Mesendoderm (in vitro differentiated cells): ENCODE results near the gene NEURL1B.

Source experiments
- DNase-seq: peaks from one replicate; pipeline ENCODE4 v3.0.0; 2013
- H2AK5ac ChIP-seq: 2 replicates; pipeline ENCODE4 v1.6.1; 2013; ENCODE audit warnings: low read length, inconsistent platforms
- H2BK120ac ChIP-seq: 2 replicates; pipeline ENCODE4 v1.6.1; 2013; ENCODE audit warnings: low read depth, mild to moderate bottlenecking, low read length, moderate library complexity, mixed read lengths
- H2BK15ac ChIP-seq: replicated peaks from 2 replicates; pipeline ENCODE4 v1.6.1; 2013; ENCODE audit warnings: low read depth, mild to moderate bottlenecking, moderate library complexity
- H2BK5ac ChIP-seq: 2 replicates; pipeline ENCODE4 v1.6.1; 2013; ENCODE audit warnings: low read length, inconsistent platforms
- H3K18ac ChIP-seq: 2 replicates; pipeline ENCODE4 v1.6.1; 2013; ENCODE audit warnings: mild to moderate bottlenecking, low read length, mixed read lengths
- H3K23ac ChIP-seq: one replicate; pipeline ENCODE4 v1.6.1; 2013; ENCODE audit warnings: low read length
- H3K27ac ChIP-seq: 2 replicates; pipeline ENCODE4 v1.5.1; 2013; ENCODE audit warnings: low read depth, mild to moderate bottlenecking, inconsistent platforms, low read length, moderate library complexity
- H3K27me3 ChIP-seq: 2 replicates; pipeline ENCODE4 v1.6.1; 2013; ENCODE audit warnings: low read length, control low read depth, mild to moderate bottlenecking, inconsistent platforms; ENCODE audit not compliant: insufficient read depth, poor library complexity
- H3K36me3 ChIP-seq: 2 replicates; pipeline ENCODE4 v1.6.1; 2013; ENCODE audit warnings: low read length, inconsistent platforms; ENCODE audit not compliant: control insufficient read depth, insufficient read depth
- H3K4ac ChIP-seq: one replicate; pipeline ENCODE4 v1.6.1; 2013; ENCODE audit warnings: low read depth, mild to moderate bottlenecking, low read length, moderate library complexity
- H3K4me1 ChIP-seq: 2 replicates; pipeline ENCODE4 v1.6.1; 2013; ENCODE audit warnings: low read depth, low read length, inconsistent platforms; ENCODE audit not compliant: control insufficient read depth
- H3K4me2 ChIP-seq: 2 replicates; pipeline ENCODE4 v1.6.1; 2013; ENCODE audit warnings: low read length
- H3K4me3 ChIP-seq: 2 replicates; pipeline ENCODE4 v1.5.1; 2013; ENCODE audit warnings: mild to moderate bottlenecking, low read length
- H3K56ac ChIP-seq: one replicate; pipeline ENCODE4 v1.6.1; 2013; ENCODE audit warnings: low read length
- H3K79me1 ChIP-seq: 2 replicates; pipeline ENCODE4 v1.6.1; 2013; ENCODE audit warnings: low read length, inconsistent platforms
- H3K79me2 ChIP-seq: 2 replicates; pipeline ENCODE4 v1.6.1; 2013; ENCODE audit warnings: mild to moderate bottlenecking, low read length; ENCODE audit not compliant: control insufficient read depth, insufficient read depth
- H3K9ac ChIP-seq: 2 replicates; pipeline ENCODE4 v1.6.1; 2013; ENCODE audit warnings: low read length, inconsistent platforms
- H4K5ac ChIP-seq: one replicate; pipeline ENCODE4 v1.6.1; 2013; ENCODE audit warnings: low read length
- H4K8ac ChIP-seq: one replicate; pipeline ENCODE4 v1.6.1; 2013; ENCODE audit warnings: low read depth, mild to moderate bottlenecking, control low read depth, low read length, moderate library complexity
- WGBS: extraction: QIAGEN DNeasy Blood & Tissue Kit; methylation state at CpG from one replicate; pipeline ENCODE4 v1.1.7; 2013; ENCODE audit warnings: low lambda C conversion rate, missing lambda C conversion rate; ENCODE audit not compliant: insufficient coverage; ENCODE audit errors: extremely low coverage; 5-methylcytosine and 5-hydroxymethylcytosine counted together

NEURL1B gene

DNA sequence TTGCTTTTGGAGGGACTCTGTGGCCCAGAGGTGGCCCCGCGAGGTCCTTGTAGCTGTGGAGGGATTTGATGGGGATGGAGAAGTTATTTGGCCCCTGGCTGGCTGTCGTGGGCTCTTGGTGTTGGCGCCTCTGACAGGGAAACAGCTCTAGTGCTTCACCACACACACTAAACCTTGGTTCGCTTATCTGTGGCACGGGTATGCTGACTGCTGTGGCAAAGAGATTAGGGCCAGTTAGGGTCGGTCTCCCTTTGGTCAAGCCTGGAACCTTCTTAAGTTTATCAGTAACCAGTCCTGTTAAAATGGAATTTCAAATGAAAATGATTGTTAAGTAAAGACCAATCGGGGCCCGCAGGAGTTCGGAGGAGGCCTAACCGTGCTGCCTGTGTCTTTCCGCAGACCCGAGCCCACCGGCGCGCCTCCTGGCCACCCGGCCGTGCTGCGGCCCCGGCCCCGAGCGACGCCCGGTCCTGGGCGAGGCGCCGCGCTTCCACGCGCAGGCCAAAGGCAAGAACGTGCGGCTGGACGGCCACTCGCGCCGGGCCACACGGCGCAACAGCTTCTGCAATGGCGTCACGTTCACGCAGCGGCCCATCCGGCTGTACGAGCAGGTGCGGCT is 28.4 kb downstream of the NEURL1B start:
- no CpG with 5 or more reads among the region's 45 CpGs for WGBS

DNA sequence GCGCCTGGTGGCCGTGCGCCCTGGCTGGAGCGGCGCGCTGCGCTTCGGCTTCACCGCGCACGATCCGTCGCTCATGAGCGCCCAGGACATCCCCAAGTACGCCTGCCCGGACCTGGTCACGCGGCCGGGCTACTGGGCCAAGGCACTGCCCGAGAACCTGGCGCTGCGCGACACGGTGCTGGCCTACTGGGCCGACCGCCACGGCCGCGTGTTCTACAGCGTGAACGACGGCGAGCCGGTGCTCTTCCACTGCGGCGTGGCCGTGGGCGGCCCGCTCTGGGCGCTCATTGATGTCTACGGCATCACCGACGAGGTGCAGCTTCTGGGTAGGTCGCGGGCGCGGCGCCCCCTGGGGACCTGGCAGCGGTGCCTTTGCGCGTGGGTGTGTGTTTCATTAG is 28.9 kb downstream of the NEURL1B start:
- Histone ChIP-seq H3K79me1 (no peaks in the 10 kb centered on the region), H2BK15ac (no peak overlapping the region), H3K18ac (no peak overlapping the region), H3K27ac (no peak overlapping the region), H2BK120ac (no peak overlapping the region), H4K5ac (no peak overlapping the region), H2BK5ac (no peak overlapping the region), H3K4me3 (no peak overlapping the region), H3K23ac (no peak overlapping the region), H3K36me3 (no peaks in the 10 kb centered on the region), H3K9ac (no peak overlapping the region), H3K4me1 (no peaks in the 10 kb centered on the region), H3K56ac (no peak overlapping the region), H3K4ac (no peak overlapping the region), H3K4me2 (no peak overlapping the region), H4K8ac (no peak overlapping the region), H2AK5ac (no peak overlapping the region), H3K79me2 (no peaks in the 10 kb centered on the region), H3K27me3 (no peaks in the 10 kb centered on the region)
- DNase-seq = no peak
- no CpG with 5 or more reads among the region's 51 CpGs for WGBS

More for the DNA sequence above, 28.4 kb downstream of the NEURL1B start:
- Histone ChIP-seq H3K79me2 (no peaks in the 10 kb centered on the region), H2BK15ac (no peak overlapping the region), H3K9ac (no peak overlapping the region), H3K27ac (no peak overlapping the region), H3K27me3 (no peaks in the 10 kb centered on the region), H3K4me3 (no peak overlapping the region), H3K36me3 (no peaks in the 10 kb centered on the region), H4K5ac (no peak overlapping the region), H2BK120ac (no peak overlapping the region), H2AK5ac (no peak overlapping the region), H3K18ac (no peak overlapping the region), H3K79me1 (no peaks in the 10 kb centered on the region), H3K23ac (no peak overlapping the region), H3K4ac (no peak overlapping the region), H3K4me1 (no peaks in the 10 kb centered on the region), H4K8ac (no peak overlapping the region), H3K4me2 (no peak overlapping the region), H2BK5ac (no peak overlapping the region), H3K56ac (no peak overlapping the region)
- DNase-seq = no peak

DNA sequence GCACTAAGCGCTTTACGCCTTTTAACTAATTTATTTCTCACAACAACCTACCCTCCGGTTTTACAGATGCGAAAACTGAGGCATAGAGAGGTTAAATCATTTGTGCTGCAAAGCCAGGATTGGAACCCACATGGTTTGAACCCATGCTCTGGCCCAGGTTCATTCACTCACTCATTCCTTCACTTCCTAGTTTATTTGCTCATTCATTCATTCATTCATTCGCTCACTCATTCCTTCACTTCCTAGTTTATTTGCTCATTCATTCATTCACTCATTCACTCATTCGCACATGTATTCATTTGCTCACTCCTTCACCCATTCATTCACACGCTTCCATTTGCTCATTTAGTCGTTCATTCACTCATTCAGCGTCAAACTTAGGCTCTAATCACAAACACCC is 29.4 kb downstream of the NEURL1B start:
- no peak overlapping the region for H3K4ac ChIP-seq
- no peaks in the 10 kb centered on the region for H3K36me3 ChIP-seq

DNA sequence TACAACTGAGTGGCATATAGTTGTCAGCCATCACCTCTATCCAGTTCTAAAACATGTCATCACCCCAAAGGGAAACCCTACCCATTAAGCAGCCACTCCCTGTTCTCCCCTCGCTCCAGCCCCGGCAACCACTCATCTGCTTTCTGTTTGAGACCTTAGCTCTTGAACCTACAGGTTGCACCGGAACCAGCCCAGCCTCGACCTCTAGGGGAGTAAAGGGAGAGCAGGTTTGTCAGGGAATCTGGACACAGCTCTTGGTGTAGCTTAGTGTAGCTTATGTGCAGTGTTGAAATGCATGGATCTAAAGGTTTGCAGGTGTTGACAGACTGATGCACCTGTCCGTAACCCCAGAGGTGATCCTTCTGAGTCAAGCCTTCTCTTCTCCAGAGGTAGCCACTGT is 30.0 kb downstream of the NEURL1B start:
- Histone ChIP-seq H2AK5ac (no peak overlapping the region), H3K4me1 (no peaks in the 10 kb centered on the region), H3K79me2 (no peaks in the 10 kb centered on the region), H3K4ac (no peak overlapping the region), H2BK5ac (no peak overlapping the region), H4K5ac (no peak overlapping the region), H3K36me3 (no peaks in the 10 kb centered on the region), H3K27me3 (no peaks in the 10 kb centered on the region), H3K27ac (no peak overlapping the region), H3K4me3 (no peak overlapping the region), H3K4me2 (no peak overlapping the region), H3K56ac (no peak overlapping the region), H4K8ac (no peak overlapping the region), H3K79me1 (no peaks in the 10 kb centered on the region), H3K9ac (no peak overlapping the region), H2BK120ac (no peak overlapping the region), H3K23ac (no peak overlapping the region), H2BK15ac (no peak overlapping the region), H3K18ac (no peak overlapping the region)
- DNase-seq = no peak
- WGBS = no CpG with 5 or more reads among the region's 5 CpGs

More for the DNA sequence above, 29.4 kb downstream of the NEURL1B start:
- H2BK120ac ChIP-seq = no peak overlapping the region
- no peaks in the 10 kb centered on the region for H3K4me1 ChIP-seq
- no peak overlapping the region for H3K4me2 ChIP-seq
- no peak overlapping the region for H3K27ac ChIP-seq
- H3K4me3 ChIP-seq = no peak overlapping the region
- no peak for DNase-seq
- no peak overlapping the region for H2BK15ac ChIP-seq
- no peak overlapping the region for H4K5ac ChIP-seq
- H3K79me2 ChIP-seq = no peaks in the 10 kb centered on the region
- H3K23ac ChIP-seq = no peak overlapping the region
- H3K27me3 ChIP-seq = no peaks in the 10 kb centered on the region
- H2AK5ac ChIP-seq = no peak overlapping the region
- H3K79me1 ChIP-seq = no peaks in the 10 kb centered on the region
- no CpG with 5 or more reads among the region's 9 CpGs for WGBS
- H3K9ac ChIP-seq = no peak overlapping the region
- no peak overlapping the region for H3K56ac ChIP-seq
- H2BK5ac ChIP-seq = no peak overlapping the region
- H3K18ac ChIP-seq = no peak overlapping the region
- H4K8ac ChIP-seq = no peak overlapping the region

DNA sequence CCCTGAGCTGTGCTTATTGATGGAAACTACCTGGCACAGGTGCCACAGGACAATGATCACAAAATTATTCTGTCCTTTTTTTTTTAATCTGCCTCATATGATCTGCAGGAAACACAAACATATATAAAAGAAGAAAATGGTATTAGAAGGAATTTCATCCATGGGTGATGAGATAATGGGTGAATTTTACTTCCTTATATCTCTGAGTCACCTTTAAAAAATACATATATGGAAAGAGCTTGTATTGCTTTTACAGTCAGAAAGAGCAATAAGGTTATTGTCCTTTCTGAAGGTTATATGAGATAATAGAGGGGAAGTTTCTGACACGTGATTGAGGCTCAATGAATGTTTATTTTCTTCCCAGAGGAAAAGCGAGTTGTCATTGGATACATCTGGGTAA is 31.6 kb downstream of the NEURL1B start:
- Histone ChIP-seq H3K18ac (no peak overlapping the region), H3K56ac (no peak overlapping the region), H3K23ac (no peak overlapping the region), H3K27ac (no peak overlapping the region), H2BK120ac (no peak overlapping the region), H3K9ac (no peak overlapping the region), H3K4me3 (no peak overlapping the region), H2AK5ac (no peak overlapping the region), H3K79me1 (no peaks in the 10 kb centered on the region), H3K36me3 (no peaks in the 10 kb centered on the region), H3K79me2 (no peaks in the 10 kb centered on the region), H2BK15ac (no peak overlapping the region), H2BK5ac (no peak overlapping the region), H4K8ac (no peak overlapping the region), H3K4me2 (no peak overlapping the region), H3K4me1 (no peaks in the 10 kb centered on the region), H3K27me3 (no peaks in the 10 kb centered on the region), H3K4ac (no peak overlapping the region), H4K5ac (no peak overlapping the region)
- DNase-seq = no peak
- WGBS = no CpG with 5 or more reads among the region's 2 CpGs

DNA sequence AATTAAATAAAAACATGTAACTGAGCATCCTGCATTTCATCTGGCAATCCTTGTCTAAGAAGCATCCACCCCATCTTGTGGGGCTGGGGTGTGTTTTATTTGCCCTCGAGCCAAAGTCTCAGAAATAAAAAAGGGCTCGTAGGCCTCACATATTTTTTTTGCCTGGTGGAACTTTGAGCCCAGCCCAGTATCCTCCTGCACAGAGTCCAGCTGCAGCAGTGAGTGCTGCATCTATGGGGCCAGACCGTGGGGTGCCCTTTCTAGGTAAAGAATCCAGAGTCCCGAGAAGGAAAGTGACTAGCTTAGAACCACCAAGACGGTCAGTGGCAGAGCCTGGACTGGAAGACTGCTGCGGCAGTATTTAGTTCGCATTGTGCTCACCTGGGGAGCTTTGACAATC is 33.1 kb downstream of the NEURL1B start:
- Histone ChIP-seq H3K4me2 (no peak overlapping the region), H2BK15ac (no peak overlapping the region), H3K27me3 (no peaks in the 10 kb centered on the region), H3K23ac (no peak overlapping the region), H4K8ac (no peak overlapping the region), H2BK5ac (no peak overlapping the region), H3K79me2 (no peaks in the 10 kb centered on the region), H3K4me1 (no peaks in the 10 kb centered on the region), H3K4me3 (no peak overlapping the region), H3K79me1 (no peaks in the 10 kb centered on the region), H2BK120ac (no peak overlapping the region), H3K18ac (no peak overlapping the region), H4K5ac (no peak overlapping the region), H3K36me3 (no peaks in the 10 kb centered on the region), H2AK5ac (no peak overlapping the region), H3K9ac (no peak overlapping the region), H3K4ac (no peak overlapping the region), H3K56ac (no peak overlapping the region), H3K27ac (no peak overlapping the region)
- no CpG with 5 or more reads among the region's 7 CpGs for WGBS
- no peak for DNase-seq
